WTC11 (cell line): Measurements from ENCODE around the gene YWHAQ.

Source experiments
- CREB1 ChIP-seq: sonication (generic); formaldehyde crosslinking; IDR thresholded peaks from 2 replicates; pipeline ENCODE4 v1.8.0; 2023; ENCODE audit warnings: mild to moderate bottlenecking, missing genetic modification reagents
- CTCF ChIP-seq: fragments of 200-600 bp; IDR thresholded peaks from 2 replicates; pipeline ENCODE4 v1.8.0; 2022; ENCODE audit warnings: antibody characterized with exemption
- ESRRA ChIP-seq: sonication (generic); formaldehyde crosslinking; IDR thresholded peaks from 2 replicates; pipeline ENCODE4 v1.8.1; 2022; ENCODE audit warnings: mild to moderate bottlenecking, missing genetic modification reagents, borderline replicate concordance
- FOXK1 ChIP-seq: sonication (generic); formaldehyde crosslinking; IDR thresholded peaks from 2 replicates; pipeline ENCODE4 v1.8.0; 2022; ENCODE audit warnings: mild to moderate bottlenecking, moderate library complexity, missing genetic modification reagents
- NFE2L1 ChIP-seq: sonication (generic); formaldehyde crosslinking; IDR thresholded peaks from 2 replicates; pipeline ENCODE4 v1.8.1; 2023; ENCODE audit warnings: missing genetic modification reagents
- NR3C1 ChIP-seq: sonication (generic); formaldehyde crosslinking; conservative IDR thresholded peaks from 2 replicates; pipeline ENCODE4 v1.8.1; 2023; ENCODE audit warnings: low read depth, mild to moderate bottlenecking, missing genetic modification reagents
- OVOL2 ChIP-seq: fragments of 250-450 bp; sonication (Bioruptor Pico); IDR thresholded peaks from 2 replicates; pipeline ENCODE4 v1.9.0; 2021; ENCODE audit warnings: mild to moderate bottlenecking, borderline replicate concordance
- PRRX2 ChIP-seq: fragments of 250-450 bp; sonication (Bioruptor Pico); IDR thresholded peaks from 2 replicates; pipeline ENCODE4 v1.8.0; 2021; ENCODE audit warnings: mild to moderate bottlenecking
- USF1 ChIP-seq: sonication (generic); formaldehyde crosslinking; IDR thresholded peaks from 2 replicates; pipeline ENCODE4 v1.8.0; 2022; ENCODE audit warnings: mild to moderate bottlenecking, missing genetic modification reagents

- no peak for TF ChIP-seq PRRX2
- TF ChIP-seq CREB1 = no peak
- TF ChIP-seq CTCF = no peak
- TF ChIP-seq NR3C1 = no peak
- TF ChIP-seq USF1 (CRISPR knock-in tag) = no peak
- no peak for TF ChIP-seq FOXK1 (CRISPR knock-in tag)
- no peak for TF ChIP-seq OVOL2 (CRISPR knock-in tag)
- no peak for TF ChIP-seq NFE2L1 (CRISPR knock-in tag)
- no peak for TF ChIP-seq ESRRA (CRISPR knock-in tag)
Measured at GRCh38 chr2:9545502-9545901, 85.3 kb downstream of the YWHAQ start.
